ENCODE results near the gene GKN1. TPM values are rescaled to one million over a fixed set of nuclear protein-coding genes. Genes with fewer than 3 reads are reported as not detected.
"Not testable (repeated sequence)": the region's sequence is repeated elsewhere in the genome, so short reads cannot be mapped to it uniquely, and the experiment has no call there.

Gene GKN1
- total RNA-seq, 1 donor from 2014 or later = not detected

GRCh38 chr2:68952887-68953521 is 21.4 kb upstream of the GKN1 start, which contains the start of gene GKN2:
Gene GKN2 (minus strand): TSS chr2:68952893. CDS start chr2:68952861, 32 bp downstream.
- no peak within 1 kb of the TSS for H3K4me3 ChIP-seq (ENCODE audit: low read depth, low read length)
- no peak for TF ChIP-seq CTCF (conservative IDR thresholded peaks at IDR 0.05; ENCODE audit: low read depth, low read length)
- DNase-seq (ENCODE audit: low read depth) = no peak

GRCh38 chr2:68955432-68955831 is 19.0 kb upstream of the GKN1 start:
- H3K4me3 ChIP-seq (ENCODE audit: low read depth, low read length); DNase-seq (ENCODE audit: low read depth): not testable (repeated sequence)

GRCh38 chr2:68959001-68959400 is 15.4 kb upstream of the GKN1 start:
- TF ChIP-seq CTCF (conservative IDR thresholded peaks at IDR 0.05; ENCODE audit: low read depth, low read length) = no peak
- no peak overlapping the region for H3K4me3 ChIP-seq (ENCODE audit: low read depth, low read length)
- no peak for DNase-seq (ENCODE audit: low read depth)

- TF ChIP-seq CTCF (conservative IDR thresholded peaks at IDR 0.05; ENCODE audit: low read depth, low read length) = no peak
- no peak overlapping the region for H3K4me3 ChIP-seq (ENCODE audit: low read depth, low read length)
- DNase-seq (ENCODE audit: low read depth) = no peak
Observed at GRCh38 chr2:68961380-68961779, 13.1 kb upstream of the GKN1 start.

GRCh38 chr2:68964282-68964681 is 10.2 kb upstream of the GKN1 start:
- DNase-seq (ENCODE audit: low read depth) = no peak
- no peak overlapping the region for H3K4me3 ChIP-seq (ENCODE audit: low read depth, low read length)
- TF ChIP-seq CTCF (conservative IDR thresholded peaks at IDR 0.05; ENCODE audit: low read depth, low read length) = no peak

GRCh38 chr2:68968221-68968620 is 6.2 kb upstream of the GKN1 start:
- DNase-seq (ENCODE audit: low read depth) = no peak
- no peak for TF ChIP-seq CTCF (conservative IDR thresholded peaks at IDR 0.05; ENCODE audit: low read depth, low read length)
- no peak overlapping the region for H3K4me3 ChIP-seq (ENCODE audit: low read depth, low read length)

GRCh38 chr2:68969736-68970490 is 4.5 kb upstream of the GKN1 start:
- no peak for TF ChIP-seq CTCF (conservative IDR thresholded peaks at IDR 0.05; ENCODE audit: low read depth, low read length)
- no peak for DNase-seq (ENCODE audit: low read depth)
- no peak overlapping the region for H3K4me3 ChIP-seq (ENCODE audit: low read depth, low read length)
